ENCODE results near the gene HSPD1. TPM values are rescaled to one million over a fixed set of nuclear protein-coding genes. Genes with fewer than 3 reads are reported as not detected.

Gene HSPD1
- total RNA-seq (2016; rRNA removed; fragmentation: Illumina TruSeq; extraction: Trizol) (2,610 and 3,898 TPM in 2 replicates), polyA plus RNA-seq (2011; rRNA removed) (541 and 685 TPM in 2 replicates), polyA minus RNA-seq (2011; rRNA and poly(A)+ RNA removed; ENCODE audit: low replicate concordance) (396 and 646 TPM in 2 replicates), Bru-seq, nascent RNA (percentile 100 among the genes with signal in this experiment), BruChase-seq, experiment 1, labeled RNA remaining after a 6-hour chase (percentile 100 among the genes with signal in this experiment), BruChase-seq, experiment 2, labeled RNA remaining after a 2-hour chase (percentile 100 among the genes with signal in this experiment)
- total RNA-seq (2016; cell fraction: cytosol; rRNA removed; fragmentation: Illumina TruSeq; extraction: Trizol; ENCODE audit: low read depth) = 294 and 363 TPM in 2 replicates
- total RNA-seq (2016; cell fraction: insoluble cytoplasmic fraction; rRNA removed; fragmentation: Illumina TruSeq; extraction: Trizol) = 2,668 and 3,847 TPM in 2 replicates
- total RNA-seq (2016; cell fraction: membrane; rRNA removed; fragmentation: Illumina TruSeq; extraction: Trizol) = 777 and 956 TPM in 2 replicates
- 1,442 and 1,577 TPM in 2 replicates for total RNA-seq (2016; cell fraction: nucleus; rRNA removed; fragmentation: Illumina TruSeq; extraction: Trizol)
- polyA plus RNA-seq (2011; cell fraction: cytosol; rRNA removed) = 337 and 401 TPM in 2 replicates
- polyA plus RNA-seq (2011; cell fraction: nucleus; rRNA removed) = 282 and 392 TPM in 2 replicates
- polyA plus RNA-seq (2012) = 1,241 and 1,531 TPM in 2 replicates
- 214 and 254 TPM in 2 replicates for polyA plus RNA-seq (2016; cell fraction: cytosol; fragmentation: Illumina TruSeq; extraction: Trizol; ENCODE audit: low read depth)
- 3,105 and 3,208 TPM in 2 replicates for polyA plus RNA-seq (2016; cell fraction: insoluble cytoplasmic fraction; fragmentation: Illumina TruSeq; extraction: Trizol; ENCODE audit: low read depth)
- 499 and 587 TPM in 2 replicates for polyA plus RNA-seq (2016; cell fraction: membrane; fragmentation: Illumina TruSeq; extraction: Trizol; ENCODE audit: low read depth)
- 1,541 and 1,640 TPM in 2 replicates for polyA plus RNA-seq (2016; cell fraction: nucleus; fragmentation: Illumina TruSeq; extraction: Trizol; ENCODE audit: insufficient read depth, low read depth)
- 759 and 815 TPM in 2 replicates for polyA minus RNA-seq (2011; cell fraction: cytosol; rRNA and poly(A)+ RNA removed)
- polyA minus RNA-seq (2011; cell fraction: nucleus; rRNA and poly(A)+ RNA removed) = 956 and 1,197 TPM in 2 replicates
- long read RNA-seq, experiment 1, transcript HSPD1-213 (4 exons, 648 nt) = minor isoform, 7 of 3,171 reads
- long read RNA-seq, experiment 1, transcript HSPD1-202 (12 exons, 2,455 nt) = major isoform, 1,305 of 3,171 reads
- long read RNA-seq, experiment 1, transcript HSPD1-210 (3 exons, 714 nt) = minor isoform, 129 of 3,171 reads
- long read RNA-seq, experiment 1, transcript HSPD1-211 (4 exons, 853 nt) = minor isoform, 6 of 3,171 reads
- long read RNA-seq, experiment 1, partial matches to known transcripts = 1,611 of 3,171 reads
- long read RNA-seq, experiment 1, other reads (novel, unspliced or antisense) = 110 of 3,171 reads
- long read RNA-seq, experiment 2, transcript HSPD1-210 (3 exons, 714 nt) = major isoform, 11 of 3,481 reads
- long read RNA-seq, experiment 2, partial matches to known transcripts = 2,888 of 3,481 reads
- long read RNA-seq, experiment 2, other reads (novel, unspliced or antisense) = 582 of 3,481 reads

GRCh38 chr2:197499594-197500502 is at the start of gene HSPD1, which contains the start of gene HSPE1:
Gene HSPD1 (minus strand): TSS chr2:197499840. CDS start chr2:197498848, 992 bp downstream.
Gene HSPE1 (plus strand): TSS chr2:197500379. CDS start chr2:197500437, 58 bp downstream.
- H2AFZ ChIP-seq (ENCODE audit: low read length) = no peak within 1 kb of the TSS
- TF ChIP-seq HOXA7 (CRISPR knock-in tag; IDR thresholded peaks at IDR 0.05) (peak; percentile 80), ZNF737 (CRISPR knock-in tag; IDR thresholded peaks at IDR 0.05; ENCODE audit: borderline replicate concordance) (peak; percentile 94), ZNF841 (CRISPR knock-in tag; IDR thresholded peaks at IDR 0.05; ENCODE audit: borderline replicate concordance) (peak; percentile 95; the same call in 1 of the 2 replicates), HMGXB4 (CRISPR knock-in tag; IDR thresholded peaks at IDR 0.05; ENCODE audit: borderline replicate concordance in 1 of 2, low read depth in 1 of 2) (peak; percentile 86 to 87), ARID3A (IDR thresholded peaks at IDR 0.05; ENCODE audit: low read depth, low read length) (no peak), FIP1L1 (IDR thresholded peaks at IDR 0.05; ENCODE audit: borderline replicate concordance, insufficient read depth, low read depth, low read length) (peak; percentile 88; the same call in 1 of the 2 replicates), SIN3A (IDR thresholded peaks at IDR 0.05; ENCODE audit: borderline replicate concordance, low read depth, low read length) (peak; percentile 95), ELK4 (CRISPR knock-in tag; IDR thresholded peaks at IDR 0.05; ENCODE audit: borderline replicate concordance) (peak; percentile 85; the same call in 1 of the 2 replicates), REL (CRISPR knock-in tag; conservative IDR thresholded peaks at IDR 0.05) (peak; percentile 93)

More at GRCh38 chr2:197499594-197500502, at the start of gene HSPD1, which contains the start of gene HSPE1:
- intact Hi-C loops (cut with micrococcal nuclease; ENCODE audit: unreplicated experiment) = loop anchor here (1.0 to 5.0 kb wide), 7 partner anchors 15 to 113 kb away; partner anchors contain the start of genes COQ10B and SF3B1
- H3K27ac ChIP-seq (ENCODE audit: extremely low read length, insufficient read depth, low read length) = peak within 1 kb of the TSS; percentile 96
- H3K27me3 ChIP-seq (ENCODE audit: control insufficient read depth in 1 of 2, insufficient read depth in 2 of 2, low read length in 2 of 2) = no peaks in the 10 kb centered on the region; a peak in 1 of 5 replicates
- POLR2A ChIA-PET = interaction anchor here (0.6 to 5.8 kb wide), 37 partner anchors 9 to 213 kb away, joined by 3 to 264 read pairs (median 5); partner anchors contain the start of genes COQ10B, MARS2, MOB4 and SF3B1
- BruUV-seq (replicated peaks) = no TSS peak
- H3K9me3 ChIP-seq (ENCODE audit: low read length) = no peaks in the 10 kb centered on the region
- in situ Hi-C loops (cut with HindIII; ENCODE audit: extremely low pct_ligation_motif_present, low pct_unique_long_range_greater_than_20kb) = no loop called here
- ATAC-seq = peak; percentile 91
- FAIRE-seq = peak; percentile 73
- peak within 1 kb of the TSS; percentile 68 to 99 (median 95) for H3K4me3 ChIP-seq (replicated peaks in 1 of 3; ENCODE audit: insufficient read depth in 1 of 3, low read depth in 2 of 3, low read length in 3 of 3)
- DNase-seq (ENCODE audit: low spot score) = peak; percentile 100
- H3K36me3 ChIP-seq (replicated peaks in 1 of 2; ENCODE audit: control insufficient read depth in 1 of 2, insufficient read depth in 2 of 2, low read length in 2 of 2) = peaks cover 15 to 59% of the 10 kb centered on the region in 2 experiments
- H3K79me2 ChIP-seq (ENCODE audit: insufficient read depth, low read length) = peaks cover 94% of the 10 kb centered on the region
- peak within 1 kb of the TSS; percentile 92 for H3K4me2 ChIP-seq (ENCODE audit: low read depth, low read length)
- peaks cover 60% of the 10 kb centered on the region for H3K4me1 ChIP-seq (ENCODE audit: insufficient read depth, low read length)
- peak within 1 kb of the TSS; percentile 99 for H3K9ac ChIP-seq (ENCODE audit: insufficient read depth, low read depth, low read length)
- WGBS (ENCODE audit: low lambda C conversion rate) = 2% methylated on average over 82 of the region's 104 CpGs
- CTCF ChIA-PET (ENCODE audit: low intra/inter-chr PET ratio, low total read pairs) = no interaction called here
- peaks cover 59% of the 10 kb centered on the region for H4K20me1 ChIP-seq (ENCODE audit: insufficient read depth, low read length)
